CD4-positive, alpha-beta T cell treated with Interleukin-17A for 1 hour (primary cell): ENCODE measurements around the gene CCDC152.
"Not testable (repeated sequence)": the region's sequence is repeated elsewhere in the genome, so short reads cannot be mapped to it uniquely, and the experiment has no call there.

Experiments
- DNase-seq: peaks from one replicate; pipeline ENCODE4 v3.0.0-alpha.2; 2020

The CCDC152 gene, protein sequence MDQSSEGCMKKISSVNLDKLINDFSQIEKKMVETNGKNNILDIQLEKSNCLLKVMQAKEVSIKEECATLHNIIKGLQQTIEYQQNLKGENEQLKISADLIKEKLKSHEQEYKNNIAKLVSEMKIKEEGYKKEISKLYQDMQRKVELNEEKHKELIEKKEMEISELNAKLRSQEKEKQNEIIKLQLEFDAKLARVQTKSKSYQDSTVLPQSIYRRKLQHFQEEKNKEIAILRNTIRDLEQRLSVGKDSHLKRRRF

GRCh38 chr5:42756606-42757601 is at the start of gene CCDC152:
TSS of gene CCDC152 (plus strand) at chr5:42756818. CDS start at chr5:42759122, 2,304 bp downstream.
- peak; percentile 66 for DNase-seq

- DNase-seq: no peak
Measured at GRCh38 chr5:42715785-42716184, 40.8 kb upstream of the CCDC152 start.

DNA sequence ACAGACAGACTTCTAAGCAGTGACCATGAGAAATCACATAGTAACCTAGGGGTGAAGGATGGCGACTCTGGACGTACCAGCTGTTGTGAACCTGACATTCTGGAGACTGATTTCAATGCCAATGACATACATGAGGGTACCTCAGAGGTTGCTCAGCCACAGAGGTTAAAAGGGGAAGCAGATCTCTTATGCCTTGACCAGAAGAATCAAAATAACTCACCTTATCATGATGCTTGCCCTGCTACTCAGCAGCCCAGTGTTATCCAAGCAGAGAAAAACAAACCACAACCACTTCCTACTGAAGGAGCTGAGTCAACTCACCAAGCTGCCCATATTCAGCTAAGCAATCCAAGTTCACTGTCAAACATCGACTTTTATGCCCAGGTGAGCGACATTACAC is 38.0 kb upstream of the CCDC152 start:
- peak; percentile 38 for DNase-seq

DNA sequence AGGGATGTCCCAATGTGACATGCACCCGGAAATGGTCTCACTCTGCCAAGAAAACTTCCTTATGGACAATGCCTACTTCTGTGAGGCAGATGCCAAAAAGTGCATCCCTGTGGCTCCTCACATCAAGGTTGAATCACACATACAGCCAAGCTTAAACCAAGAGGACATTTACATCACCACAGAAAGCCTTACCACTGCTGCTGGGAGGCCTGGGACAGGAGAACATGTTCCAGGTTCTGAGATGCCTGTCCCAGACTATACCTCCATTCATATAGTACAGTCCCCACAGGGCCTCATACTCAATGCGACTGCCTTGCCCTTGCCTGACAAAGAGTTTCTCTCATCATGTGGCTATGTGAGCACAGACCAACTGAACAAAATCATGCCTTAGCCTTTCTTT is 37.6 kb upstream of the CCDC152 start:
- no peak for DNase-seq

DNA sequence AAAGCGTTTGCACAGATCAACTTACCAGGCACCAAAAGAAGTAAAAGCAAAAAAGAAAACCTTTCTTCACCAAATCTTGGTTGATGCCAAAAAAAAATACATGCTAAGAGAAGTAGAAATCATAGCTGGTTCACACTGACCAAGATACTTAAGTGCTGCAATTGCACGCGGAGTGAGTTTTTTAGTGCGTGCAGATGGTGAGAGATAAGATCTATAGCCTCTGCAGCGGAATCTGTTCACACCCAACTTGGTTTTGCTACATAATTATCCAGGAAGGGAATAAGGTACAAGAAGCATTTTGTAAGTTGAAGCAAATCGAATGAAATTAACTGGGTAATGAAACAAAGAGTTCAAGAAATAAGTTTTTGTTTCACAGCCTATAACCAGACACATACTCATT is 36.4 kb upstream of the CCDC152 start:
- DNase-seq: peak; percentile 24

GRCh38 chr5:42721484-42721883 is 35.1 kb upstream of the CCDC152 start:
- no peak for DNase-seq

DNA sequence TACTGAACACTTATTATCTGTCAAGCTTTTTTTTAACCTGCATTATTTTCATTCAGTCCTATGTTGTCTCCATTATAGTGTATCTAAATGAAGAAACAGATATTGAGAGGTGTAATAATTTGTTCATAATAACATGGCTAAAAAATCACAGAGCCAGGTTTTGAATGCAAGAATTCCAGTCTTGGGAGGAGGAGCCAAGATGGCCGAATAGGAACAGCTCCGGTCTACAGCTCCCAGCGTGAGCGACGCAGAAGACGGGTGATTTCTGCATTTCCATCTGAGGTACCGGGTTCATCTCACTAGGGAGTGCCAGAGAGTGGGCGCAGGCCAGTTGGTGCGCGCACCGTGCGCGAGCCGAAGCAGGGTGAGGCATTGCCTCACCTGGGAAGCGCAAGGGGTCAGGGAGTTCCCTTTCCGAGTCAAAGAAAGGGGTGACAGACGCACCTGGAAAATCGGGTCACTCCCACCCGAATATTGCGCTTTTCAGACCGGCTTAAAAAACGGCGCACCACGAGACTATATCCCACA is 22.0 kb upstream of the CCDC152 start:
- DNase-seq: not testable (repeated sequence)

DNA sequence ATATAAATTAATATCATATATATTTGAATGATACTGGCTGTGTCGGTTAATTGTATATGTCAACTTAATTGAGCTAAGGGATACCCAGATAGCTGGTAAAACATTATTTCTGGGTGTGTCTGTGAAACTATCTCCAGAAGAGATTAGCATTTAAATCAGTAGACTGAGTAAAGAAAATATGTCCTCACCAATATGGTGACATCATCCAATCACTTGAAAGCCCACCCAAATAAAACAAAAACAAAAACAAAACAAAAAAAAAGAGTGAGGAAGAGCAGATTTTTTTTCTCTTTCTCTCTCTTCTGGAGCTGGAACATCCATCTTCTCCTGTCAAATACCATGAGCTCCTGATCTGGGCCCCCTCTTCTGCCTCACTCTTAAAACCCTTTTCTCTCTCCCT is 15.7 kb upstream of the CCDC152 start:
- DNase-seq: no peak

- no peak for DNase-seq
Measured at GRCh38 chr5:42745426-42745825, 11.2 kb upstream of the CCDC152 start.

- DNase-seq: no peak
Measured at GRCh38 chr5:42745856-42746255, 10.8 kb upstream of the CCDC152 start.

GRCh38 chr5:42749020-42749419 is 7.6 kb upstream of the CCDC152 start:
- peak; percentile 20 for DNase-seq

DNA sequence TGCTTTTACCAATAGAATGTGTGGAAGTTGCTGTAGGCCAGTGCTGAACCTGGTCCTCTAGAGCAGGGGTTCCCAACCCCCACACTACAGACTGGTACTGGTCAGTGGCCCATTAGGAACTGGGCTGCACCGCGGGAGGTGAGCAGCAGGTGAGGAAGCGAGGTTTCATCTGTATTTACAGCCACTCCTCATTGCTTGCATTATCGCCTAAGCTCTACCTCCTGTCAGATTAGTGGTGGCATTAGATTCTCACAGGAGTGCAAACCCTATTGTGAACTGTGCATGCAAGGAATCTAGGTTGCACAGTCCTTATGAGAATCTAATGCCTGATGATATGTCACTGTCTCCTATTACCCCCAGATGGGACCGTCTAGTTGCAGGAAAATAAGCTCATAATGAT is 6.1 kb upstream of the CCDC152 start:
- no peak for DNase-seq

GRCh38 chr5:42751044-42751443 is 5.6 kb upstream of the CCDC152 start:
- DNase-seq: no peak

DNA sequence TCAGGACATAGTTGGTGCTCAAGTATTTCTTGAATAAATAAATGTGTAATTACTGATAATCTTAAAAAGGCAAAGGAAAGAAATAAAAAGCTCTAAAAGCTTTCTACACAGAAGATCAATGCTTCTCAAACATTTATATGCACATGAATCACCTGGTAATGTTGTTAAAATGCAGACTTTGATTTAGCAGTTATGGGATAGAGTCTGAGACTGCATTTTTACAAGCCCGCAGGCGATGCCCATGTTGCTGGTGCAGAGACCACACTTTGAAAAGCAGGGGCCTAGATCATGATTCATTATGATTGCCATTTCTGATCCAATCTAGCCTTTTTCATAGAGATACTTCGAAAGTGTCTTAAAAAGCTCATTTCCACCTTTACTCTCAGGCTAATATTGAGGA is 3.5 kb upstream of the CCDC152 start:
- no peak for DNase-seq

GRCh38 chr5:42759456-42759855 is 2.8 kb downstream of the CCDC152 start:
- DNase-seq: no peak

DNA sequence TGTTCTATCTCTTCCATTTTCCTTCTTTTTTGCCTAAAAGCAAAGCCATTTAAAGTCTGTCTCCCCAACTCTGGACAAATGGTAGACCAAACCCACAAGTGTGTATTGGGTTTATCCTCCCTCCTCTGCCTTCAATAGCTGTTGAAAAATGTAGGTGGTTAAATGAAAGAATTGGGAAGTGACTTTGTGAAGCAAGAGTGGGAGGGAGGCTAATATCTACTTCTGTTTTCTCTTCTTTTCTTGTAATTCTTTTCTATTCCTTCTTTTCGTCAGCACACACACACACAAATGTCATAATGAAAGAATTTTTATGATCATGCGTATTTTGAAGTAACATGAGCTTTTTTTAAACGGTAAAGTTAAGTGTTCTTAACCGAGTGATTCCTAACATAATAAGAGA is 3.8 kb downstream of the CCDC152 start:
- no peak for DNase-seq

- no peak for DNase-seq
Measured at GRCh38 chr5:42761791-42762190, 5.2 kb downstream of the CCDC152 start.

DNA sequence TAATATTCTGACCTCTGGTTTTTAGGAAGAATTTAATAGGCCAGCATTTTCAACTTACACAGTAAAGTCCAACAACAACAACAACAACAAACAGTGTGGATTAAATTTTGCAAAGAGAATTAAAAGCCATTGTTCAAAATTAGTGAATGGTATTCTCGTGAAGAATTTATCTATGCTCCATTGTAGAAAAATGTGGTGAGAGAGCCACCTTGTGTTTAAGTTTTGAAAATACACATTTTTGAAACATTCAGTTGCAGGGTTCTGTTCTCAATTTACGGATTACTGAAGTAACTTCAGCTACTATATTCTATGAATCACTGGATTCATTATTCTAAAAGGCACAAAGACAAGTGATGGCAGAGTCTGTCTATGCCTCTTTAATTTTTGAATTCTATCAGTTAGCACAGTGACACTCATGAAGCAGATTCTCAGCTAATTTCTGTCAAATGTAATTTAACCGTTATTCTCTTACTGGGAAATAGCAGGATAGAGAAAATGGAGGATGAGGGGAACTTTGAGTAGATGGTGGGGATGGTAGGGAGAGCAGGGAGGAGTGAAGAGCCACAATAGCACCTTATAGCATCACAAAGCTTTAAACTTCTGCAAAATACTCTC is 11.0 kb downstream of the CCDC152 start:
- DNase-seq: peak; percentile 42

DNA sequence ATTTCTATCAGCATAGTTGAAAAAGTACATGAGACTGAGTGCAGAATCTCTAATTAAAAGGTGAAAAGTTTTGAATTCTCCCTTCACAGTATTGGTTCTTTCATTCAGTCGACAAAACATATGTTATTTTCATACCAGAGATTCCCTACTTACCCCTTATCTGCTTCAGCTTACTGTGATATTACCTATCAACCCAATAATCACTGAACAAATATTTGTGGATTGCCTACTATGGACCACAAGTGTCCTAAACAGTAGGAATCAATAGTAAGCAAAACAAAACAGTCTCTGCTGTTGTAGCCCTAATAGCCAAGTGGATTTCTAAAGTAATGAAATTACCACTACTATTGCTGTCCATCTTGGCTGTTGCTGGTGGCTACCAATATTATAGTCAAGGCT is 11.5 kb downstream of the CCDC152 start:
- DNase-seq: no peak

GRCh38 chr5:42770003-42770402 is 13.4 kb downstream of the CCDC152 start:
- DNase-seq: no peak

DNA sequence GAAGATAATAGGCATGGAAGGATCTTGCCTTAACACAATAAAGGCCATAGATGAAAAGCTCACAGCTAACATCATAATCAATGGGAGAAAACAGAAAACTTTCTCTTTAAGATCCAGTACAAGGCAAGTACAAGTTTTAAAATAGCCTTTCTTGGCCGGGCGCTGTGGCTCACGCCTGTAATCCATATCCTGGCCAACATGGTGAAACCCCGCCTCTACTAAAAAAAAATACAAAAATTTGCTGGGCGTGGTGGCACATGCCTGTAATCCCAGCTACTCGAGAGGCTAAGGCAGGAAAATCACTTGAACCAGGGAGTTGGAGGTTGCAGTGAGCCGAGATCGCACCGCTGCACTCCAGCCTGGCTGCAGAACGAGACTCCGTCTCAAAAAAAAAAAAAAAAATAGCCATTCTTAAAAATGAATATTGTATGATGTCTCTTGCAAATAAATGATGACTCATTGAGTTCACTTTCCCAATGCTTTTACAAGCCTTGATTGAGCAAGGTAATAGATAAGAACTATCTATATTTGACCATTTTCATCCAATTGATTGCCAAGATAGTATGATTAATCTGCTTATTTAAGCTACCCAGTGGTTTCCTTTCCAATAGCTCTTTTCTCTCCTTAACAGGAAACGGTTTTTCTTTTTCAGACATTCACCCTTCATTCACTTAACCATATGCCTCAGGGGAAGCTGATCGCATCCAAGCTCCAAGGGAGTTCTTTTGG is 15.8 kb downstream of the CCDC152 start:
- DNase-seq: no peak

DNA sequence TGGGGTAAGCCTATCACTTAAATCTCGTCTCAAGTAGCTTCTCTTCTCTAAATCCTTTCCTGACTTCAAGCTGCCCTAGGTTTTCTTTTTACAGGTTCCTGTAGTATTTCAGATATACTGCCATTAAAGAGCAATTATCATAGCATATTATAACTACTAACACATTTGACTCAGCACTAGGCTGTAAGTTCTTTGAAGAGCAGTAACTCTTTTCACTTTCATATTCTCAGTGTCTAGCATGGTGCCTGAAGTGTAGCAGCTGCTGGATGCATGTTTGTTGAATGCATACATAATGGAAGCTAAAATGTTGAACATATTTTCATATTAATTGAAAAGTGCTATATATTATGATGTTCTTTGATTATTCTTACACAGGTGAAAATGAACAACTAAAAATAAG is 22.5 kb downstream of the CCDC152 start:
- no peak for DNase-seq

- no peak for DNase-seq
Measured at GRCh38 chr5:42781584-42781983, 25.0 kb downstream of the CCDC152 start.
